ENCODE data around the gene MEI4.
"Not testable (repeated sequence)": the region's sequence is repeated elsewhere in the genome, so short reads cannot be mapped to it uniquely, and the experiment has no call there.

GRCh38 chr6:77655035-77655434, 2.2 kb downstream of the MEI4 start:
- not testable (repeated sequence) for TF ChIP-seq CTCF, POLR2A (IDR thresholded peaks at IDR 0.05)

Measured in heart left ventricle (tissue), 13 donors.